ENCODE data around the gene NOTCH1. TPM values are rescaled to one million over a fixed set of nuclear protein-coding genes. Genes with fewer than 3 reads are reported as not detected.
A peak's percentile ranks its signal among the peaks of the same experiment; 100 is the strongest.

The NOTCH1 gene
- total RNA-seq, 2 experiments from 2014 or later: 67.3 to 73.5 TPM

GRCh38 chr9:136533775-136534157, 12.1 kb downstream of the NOTCH1 start:
- peak overlapping the region; percentile 90 for H3K27ac Mint-ChIP-seq
- peak; percentile 68 for ATAC-seq
- H3K4me1 Mint-ChIP-seq: peaks cover 53% of the 10 kb centered on the region

GRCh38 chr9:136532799-136533774, 12.8 kb downstream of the NOTCH1 start:
- Mint-ChIP-seq H3K36me3 (peaks cover 4% of the 10 kb centered on the region), H3K4me3 (peak overlapping the region; percentile 40), H3K27ac (peak overlapping the region; percentile 90), H3K9me3 (ENCODE audit: low read depth) (no peaks in the 10 kb centered on the region), H3K4me1 (peaks cover 47% of the 10 kb centered on the region), H3K27me3 (no peaks in the 10 kb centered on the region)
- CTCF ChIA-PET: interaction anchor here (0.8 to 2.2 kb wide), 7 partner anchors 12 to 155 kb away, joined by 3 to 11 read pairs (median 5); partner anchors contain the start of gene AGPAT2
- DNase-seq (peak; percentile 91), ATAC-seq (peak; percentile 71)

More at GRCh38 chr9:136533775-136534157, 12.1 kb downstream of the NOTCH1 start:
- peak overlapping the region; percentile 40 for H3K4me3 Mint-ChIP-seq
- no peaks in the 10 kb centered on the region for H3K27me3 Mint-ChIP-seq
- no peaks in the 10 kb centered on the region for H3K9me3 Mint-ChIP-seq (ENCODE audit: low read depth)
- peaks cover 7% of the 10 kb centered on the region for H3K36me3 Mint-ChIP-seq
- CTCF ChIA-PET: interaction anchor here (1.4 to 2.2 kb wide), 4 partner anchors 11 to 50 kb away, joined by 3 to 11 read pairs (median 8); no protein-coding TSS in a partner anchor
- DNase-seq: peak; percentile 88

GRCh38 chr9:136531904-136532798, 13.7 kb downstream of the NOTCH1 start:
- Mint-ChIP-seq H3K27me3 (no peaks in the 10 kb centered on the region), H3K4me3 (no peak overlapping the region), H3K9me3 (ENCODE audit: low read depth) (no peaks in the 10 kb centered on the region), H3K36me3 (peaks cover 1% of the 10 kb centered on the region), H3K27ac (peak overlapping the region; percentile 67), H3K4me1 (peaks cover 38% of the 10 kb centered on the region)
- CTCF ChIA-PET: interaction anchor here (1.0 to 1.7 kb wide), 4 partner anchors 12 to 155 kb away, joined by 3 to 11 read pairs (median 4); partner anchors contain the start of gene AGPAT2
- ATAC-seq (no peak), DNase-seq (no peak)

- ATAC-seq (no peak), DNase-seq (no peak)
- Mint-ChIP-seq H3K27ac (no peak overlapping the region), H3K36me3 (no peaks in the 10 kb centered on the region), H3K4me1 (peaks cover 32% of the 10 kb centered on the region), H3K27me3 (no peaks in the 10 kb centered on the region), H3K4me3 (no peak overlapping the region), H3K9me3 (ENCODE audit: low read depth) (no peaks in the 10 kb centered on the region)
- CTCF ChIA-PET: interaction anchor here (2.0 kb wide), 1 partner anchor 46 kb away, joined by 6 read pairs; no protein-coding TSS in a partner anchor
Observed at GRCh38 chr9:136531186-136531903, 14.5 kb downstream of the NOTCH1 start.

- Mint-ChIP-seq H3K27ac (no peak overlapping the region), H3K9me3 (ENCODE audit: low read depth) (no peaks in the 10 kb centered on the region), H3K27me3 (no peaks in the 10 kb centered on the region), H3K36me3 (no peaks in the 10 kb centered on the region), H3K4me3 (no peak overlapping the region), H3K4me1 (peaks cover 32% of the 10 kb centered on the region)
- CTCF ChIA-PET: interaction anchor here (0.9 to 2.0 kb wide), 3 partner anchors 8 to 45 kb away, joined by 4 to 6 read pairs (median 4); no protein-coding TSS in a partner anchor
- ATAC-seq (no peak), DNase-seq (no peak)
Observed at GRCh38 chr9:136530461-136531089, 15.3 kb downstream of the NOTCH1 start.

- Mint-ChIP-seq H3K36me3 (no peaks in the 10 kb centered on the region), H3K4me3 (no peak overlapping the region), H3K9me3 (ENCODE audit: low read depth) (no peaks in the 10 kb centered on the region), H3K27me3 (no peaks in the 10 kb centered on the region), H3K27ac (no peak overlapping the region), H3K4me1 (peaks cover 32% of the 10 kb centered on the region)
- no peak for DNase-seq
- CTCF ChIA-PET: interaction anchor here (0.9 to 2.0 kb wide), 3 partner anchors 9 to 44 kb away, joined by 4 to 6 read pairs (median 4); no protein-coding TSS in a partner anchor
- ATAC-seq: no peak
Observed at GRCh38 chr9:136529516-136530460, 16.1 kb downstream of the NOTCH1 start.

GRCh38 chr9:136528716-136529341, 17.0 kb downstream of the NOTCH1 start:
- no peaks in the 10 kb centered on the region for H3K27me3 Mint-ChIP-seq
- H3K36me3 Mint-ChIP-seq: no peaks in the 10 kb centered on the region
- DNase-seq (no peak), ATAC-seq (no peak)
- CTCF ChIA-PET: interaction anchor here (1.2 to 2.3 kb wide), 2 partner anchors 10 to 103 kb away, joined by 3 to 10 read pairs; no protein-coding TSS in a partner anchor
- no peak overlapping the region for H3K4me3 Mint-ChIP-seq
- H3K9me3 Mint-ChIP-seq (ENCODE audit: low read depth): no peaks in the 10 kb centered on the region
- peaks cover 24% of the 10 kb centered on the region for H3K4me1 Mint-ChIP-seq
- no peak overlapping the region for H3K27ac Mint-ChIP-seq

- no peaks in the 10 kb centered on the region for H3K27me3 Mint-ChIP-seq
- no peaks in the 10 kb centered on the region for H3K9me3 Mint-ChIP-seq (ENCODE audit: low read depth)
- no peak for DNase-seq
- CTCF ChIA-PET: interaction anchor here (0.8 to 2.3 kb wide), 3 partner anchors 11 to 104 kb away, joined by 3 to 10 read pairs (median 3); no protein-coding TSS in a partner anchor
- H3K27ac Mint-ChIP-seq: no peak overlapping the region
- peaks cover 16% of the 10 kb centered on the region for H3K4me1 Mint-ChIP-seq
- peak; percentile 27 for ATAC-seq
- H3K4me3 Mint-ChIP-seq: no peak overlapping the region
- H3K36me3 Mint-ChIP-seq: no peaks in the 10 kb centered on the region
Observed at GRCh38 chr9:136527721-136528710, 17.8 kb downstream of the NOTCH1 start.

GRCh38 chr9:136527131-136527530, 18.7 kb downstream of the NOTCH1 start:
- Mint-ChIP-seq H3K27me3 (no peaks in the 10 kb centered on the region), H3K4me1 (peaks cover 9% of the 10 kb centered on the region), H3K36me3 (no peaks in the 10 kb centered on the region), H3K4me3 (no peak overlapping the region), H3K27ac (no peak overlapping the region), H3K9me3 (ENCODE audit: low read depth) (no peaks in the 10 kb centered on the region)
- no peak for DNase-seq
- CTCF ChIA-PET: interaction anchor here (0.8 to 2.3 kb wide), 2 partner anchors 12 to 104 kb away, joined by 3 to 10 read pairs; no protein-coding TSS in a partner anchor
- ATAC-seq: no peak

GRCh38 chr9:136526625-136527066, 19.2 kb downstream of the NOTCH1 start:
- no peak overlapping the region for H3K4me3 Mint-ChIP-seq
- ATAC-seq (no peak), DNase-seq (no peak)
- H3K9me3 Mint-ChIP-seq (ENCODE audit: low read depth): no peaks in the 10 kb centered on the region
- H3K27ac Mint-ChIP-seq: no peak overlapping the region
- peaks cover 8% of the 10 kb centered on the region for H3K4me1 Mint-ChIP-seq
- H3K27me3 Mint-ChIP-seq: no peaks in the 10 kb centered on the region
- no peaks in the 10 kb centered on the region for H3K36me3 Mint-ChIP-seq
- CTCF ChIA-PET: interaction anchor here (0.8 kb wide), 1 partner anchor 105 kb away, joined by 3 read pairs; no protein-coding TSS in a partner anchor
